K562 (cell line): ENCODE data around the gene KLF2. TPM values are rescaled to one million over a fixed set of nuclear protein-coding genes. Genes with fewer than 3 reads are reported as not detected.

Experiments
- ATAC-seq: fragments of 200-7000 bp; cut with Tn5 transposase; 3 replicates; pipeline ENCODE4 v1.9.1; 2020; ENCODE audit warnings: moderate library complexity
- BruUV-seq: library from RNA; stranded (reverse); fragments of 400-500 nt; replicated peaks from 2 replicates; lab custom pipeline; 2021; lab: Mats Ljungman, UMichigan
- CTCF ChIA-PET: fragments of 300-600 bp; formaldehyde crosslinking; extraction: SDS; loops from one replicate; lab custom pipeline; 2021; ENCODE audit warnings: low intra/inter-chr PET ratio; lab: Yijun Ruan, JAX
- POLR2A ChIA-PET: fragments of 300-600, 350-650 bp; sonication (Branson Sonifier 250); formaldehyde crosslinking; extraction: SDS; loops from one replicate; lab custom pipeline; 2021; ENCODE audit warnings: antibody characterized with exemption, inconsistent platforms; lab: Yijun Ruan, JAX
- DNase-seq, 4 experiments: peaks; one replicate each; pipeline versions ENCODE4 v3.0.0 to v3.0.0-alpha.2; 2011 to 2018; ENCODE audit warnings: low spot score in 3 of 4, mixed read lengths in 3 of 4; ENCODE audit errors: extremely low read depth in 1 of 4
- FAIRE-seq: peaks from 2 replicates; lab custom pipeline; 2011; peaks lifted over from hg19 to GRCh38; lab: Jason Lieb, UNC
- H2AFZ ChIP-seq: 2 replicates; pipeline ENCODE4 v1.6.0; 2011; ENCODE audit warnings: low read depth, low read length, control low read depth, inconsistent platforms
- H3K27ac ChIP-seq: fragments of 200-600 bp; 3 replicates; pipeline ENCODE4 v1.8.0; 2011; ENCODE audit warnings: low read depth, mild to moderate bottlenecking, control low read depth, inconsistent platforms, low read length, moderate library complexity, mixed read lengths; ENCODE audit errors: extremely low read depth
- H3K27me3 ChIP-seq, 2 experiments: fragments of 300-600 bp in 1 of 2; 2 replicates in 1 of 2; 3 replicates in 1 of 2; pipeline versions ENCODE4 v1.6.0 to v1.8.0; 2011; ENCODE audit warnings: inconsistent platforms in 2 of 2, low read length in 2 of 2, mild to moderate bottlenecking in 1 of 2, mixed read lengths in 1 of 2, moderate library complexity in 1 of 2; ENCODE audit not compliant: control insufficient read depth in 2 of 2, insufficient read depth in 2 of 2
- H3K36me3 ChIP-seq: fragments of 300-600 bp; 3 replicates; pipeline ENCODE4 v1.8.0; 2011; ENCODE audit warnings: mild to moderate bottlenecking, low read length, inconsistent platforms; ENCODE audit not compliant: control insufficient read depth, insufficient read depth
- H3K4me1 ChIP-seq, 2 experiments: fragments of 200-600 bp in 1 of 2; replicated peaks in 1 of 2; 2 replicates in 1 of 2; 3 replicates in 1 of 2; pipeline versions ENCODE4 v1.5.1 to v1.8.0; 2011; ENCODE audit warnings: inconsistent platforms in 2 of 2, low read length in 2 of 2, mild to moderate bottlenecking in 1 of 2, mixed read lengths in 1 of 2, moderate library complexity in 1 of 2; ENCODE audit not compliant: control insufficient read depth in 2 of 2, insufficient read depth in 2 of 2
- H3K4me2 ChIP-seq: 2 replicates; pipeline ENCODE4 v1.6.1; 2011; ENCODE audit warnings: low read length, control low read depth, inconsistent platforms, mixed read lengths; ENCODE audit not compliant: insufficient read depth
- H3K4me3 ChIP-seq: fragments of 200-600 bp; sonication (generic), shearing (Covaris generic); 2 replicates; pipeline ENCODE4 v1.5.1; 2016; ENCODE audit warnings: control low read depth, inconsistent platforms
- H3K79me2 ChIP-seq: fragments of 200-600 bp; 3 replicates; pipeline ENCODE4 v1.8.0; 2011; ENCODE audit warnings: low read length, inconsistent platforms; ENCODE audit not compliant: control insufficient read depth, insufficient read depth
- H3K9ac ChIP-seq, 2 experiments: 2 replicates each; pipeline versions ENCODE4 v1.6.0 to v1.6.1; 2011; ENCODE audit warnings: low read depth in 2 of 2, low read length in 2 of 2, control low read depth in 1 of 2, inconsistent platforms in 1 of 2, mild to moderate bottlenecking in 1 of 2, mixed read lengths in 1 of 2; ENCODE audit not compliant: insufficient read depth in 1 of 2
- H3K9me1 ChIP-seq: one replicate; pipeline ENCODE4 v1.6.0; 2011; ENCODE audit warnings: inconsistent platforms, mild to moderate bottlenecking, low read length, moderate library complexity; ENCODE audit not compliant: control insufficient read depth, insufficient read depth
- H3K9me3 ChIP-seq: replicated peaks from 2 replicates; pipeline ENCODE4 v1.5.1; 2011; ENCODE audit warnings: low read depth, low read length, inconsistent platforms; ENCODE audit not compliant: control insufficient read depth, insufficient read depth
- H4K20me1 ChIP-seq: replicated peaks from 2 replicates; pipeline ENCODE4 v1.6.1; 2011; ENCODE audit warnings: low read length, inconsistent platforms, mixed read lengths; ENCODE audit not compliant: control insufficient read depth, insufficient read depth
- HDAC6 ChIP-seq: IDR thresholded peaks from 2 replicates; pipeline ENCODE4 v1.6.1; 2012; ENCODE audit warnings: low read depth, mild to moderate bottlenecking, control low read depth, inconsistent platforms, low read length, moderate library complexity
- NCOA4 ChIP-seq: fragments of 450-650 bp; IDR thresholded peaks from 2 replicates; pipeline ENCODE4 v1.6.1; 2018; ENCODE audit warnings: mild to moderate bottlenecking; ENCODE audit not compliant: partially characterized antibody
- NR1H2 ChIP-seq: sonication (generic); formaldehyde crosslinking; IDR thresholded peaks from 2 replicates; pipeline ENCODE4 v1.4.0; 2020; ENCODE audit warnings: mild to moderate bottlenecking, missing genetic modification reagents
- ZNF239 ChIP-seq: fragments of 250-450 bp; sonication (Bioruptor Pico); IDR thresholded peaks from 2 replicates; pipeline ENCODE4 v1.4.0; 2020; ENCODE audit warnings: mild to moderate bottlenecking
- WGBS: fragments of 100-300 bp; shearing (Covaris generic); methylation state at CpG from one replicate; pipeline ENCODE4 v1.1.6; 2016; ENCODE audit warnings: low coverage, mixed read lengths; ENCODE audit not compliant: insufficient coverage; ENCODE audit errors: missing lambda C conversion rate; 5-methylcytosine and 5-hydroxymethylcytosine counted together
- in situ Hi-C: fragments of 300-500 bp; cut with MboI; formaldehyde crosslinking; loops from 4 replicates; pipeline ENCODE4 v1.15.0; 2018; ENCODE audit warnings: inconsistent platforms, mixed read lengths
- intact Hi-C: fragments of 100-400 bp; cut with micrococcal nuclease; formaldehyde crosslinking; loops from 2 replicates; pipeline ENCODE4 v1.14.2; 2022
- polyA plus RNA-seq, 8 experiments: library from polyadenylated mRNA; depleted of rRNA in 4 of 8; stranded (reverse) in 5 of 8; unstranded in 3 of 8; fragments of >200 nt; fragmentation: Nextera tagmentation in 2 of 8; fragmentation: Illumina TruSeq in 1 of 8; extraction: Ambion mirVana in 2 of 8; extraction: Trizol in 1 of 8; gene quantifications; 2 replicates each; pipeline versions ENCODE4 v1.2.1 to v1.2.3, GENCODE V29; 2011 to 2014; ENCODE audit warnings: inconsistent platforms in 1 of 8, missing spikeins in 1 of 8
- total RNA-seq, 7 experiments: library from RNA; depleted of rRNA in 6 of 7; stranded (reverse); fragments of >200 nt in 6 of 7; fragmentation: Illumina TruSeq in 2 of 7; extraction: Trizol in 2 of 7; gene quantifications; 2 replicates each; pipeline versions ENCODE4 v1.2.1 to v1.2.3, GENCODE V29; 2011 to 2021; ENCODE audit warnings: low replicate concordance in 1 of 7
- TF ChIP-seq, protein P1 (sequence below), 2 experiments: fragments of 450-650 bp in 1 of 2; sonication (generic) in 1 of 2; formaldehyde crosslinking in 1 of 2; IDR thresholded peaks in 1 of 2; conservative IDR thresholded peaks in 1 of 2; 2 replicates each; pipeline versions ENCODE4 v1.6.1 to v1.8.1; 2016 to 2023; ENCODE audit warnings: mild to moderate bottlenecking in 2 of 2, moderate library complexity in 2 of 2, inconsistent platforms in 1 of 2, missing genetic modification reagents in 1 of 2

The KLF2 gene
- total and polyA plus RNA-seq, 9 of the 15 experiments (the other 6 are each of a cell fraction or from before 2014, with no cell fraction given) = 0.07 to 0.71 TPM; not detected in 7

DNA sequence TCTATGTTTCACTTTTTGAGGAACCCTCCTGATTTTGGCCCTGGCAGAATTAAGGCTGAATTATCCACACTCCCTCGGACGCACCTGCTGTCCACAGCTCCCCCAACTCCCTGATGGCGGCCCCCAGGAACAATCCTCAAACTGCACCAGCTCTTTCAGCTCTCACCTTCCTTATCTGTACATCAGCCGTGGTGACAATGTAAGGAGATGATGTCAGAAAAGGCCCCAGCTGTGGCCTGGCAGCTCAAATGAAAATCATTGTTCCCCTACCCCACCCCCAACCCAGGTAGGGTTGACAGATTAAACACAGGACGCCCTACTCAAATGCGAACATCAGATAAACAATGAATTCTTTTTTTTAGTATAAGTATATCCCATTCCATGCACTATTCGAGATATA lies 35.0 kb upstream of the KLF2 start:
- CTCF ChIA-PET = no interaction called here
- H2AFZ ChIP-seq = no peak overlapping the region
- H3K4me2 ChIP-seq = no peak overlapping the region
- no peaks in the 10 kb centered on the region for H3K9me1 ChIP-seq
- ATAC-seq (no peak), FAIRE-seq (no peak)
- WGBS = 12% methylated on average over 7 of the region's 7 CpGs
- no peak overlapping the region for H3K4me3 ChIP-seq
- TF ChIP-seq HDAC6 (no peak), NCOA4 (no peak), ZNF239 (CRISPR knock-in tag) (no peak), NR1H2 (CRISPR knock-in tag) (no peak)
- TF ChIP-seq, protein P1, sequence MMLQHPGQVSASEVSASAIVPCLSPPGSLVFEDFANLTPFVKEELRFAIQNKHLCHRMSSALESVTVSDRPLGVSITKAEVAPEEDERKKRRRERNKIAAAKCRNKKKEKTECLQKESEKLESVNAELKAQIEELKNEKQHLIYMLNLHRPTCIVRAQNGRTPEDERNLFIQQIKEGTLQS (IDR thresholded peaks at IDR 0.05) = 0 out of 2 replicates have a peak, but pooled peaks have one; percentile 15
- TF ChIP-seq, protein P1 (CRISPR knock-in tag; conservative IDR thresholded peaks at IDR 0.05) = no peak
- TF ChIP-seq, all 486 proteins: peak for 1
- POLR2A ChIA-PET = no interaction called here
- Histone ChIP-seq H3K4me1 (peaks cover 2 to 16% of the 10 kb centered on the region in 2 experiments; a peak in 3 of 5 replicates), H3K27ac (no peak overlapping the region), H3K9ac (no peak overlapping the region), H3K27me3 (peaks cover 15 to 35% of the 10 kb centered on the region in 2 experiments; a peak in 3 of 5 replicates), H3K9me3 (peaks cover 4% of the 10 kb centered on the region; the same call in 1 of the 2 replicates), H3K79me2 (no peaks in the 10 kb centered on the region), H4K20me1 (0 out of 2 replicates have a peak, but pooled peaks cover 2% of the 10 kb centered on the region), H3K36me3 (no peaks in the 10 kb centered on the region)
- intact Hi-C loops = no loop called here
- in situ Hi-C loops = no loop called here
- no TSS peak for BruUV-seq
- DNase-seq = no peak
